Cardiac fibroblast (primary cell): ENCODE results near the gene C14orf119.

Experiments
- DNase-seq, 2 donors: peaks; one replicate each; pipeline versions ENCODE4 v3.0.0 to v3.0.0-alpha.2; 2010; ENCODE audit warnings: low read depth in 2 of 2
- H3K4me3 ChIP-seq, 2 donors: replicated peaks in 1 of 2; 1 replicate in 1 of 2; 2 replicates in 1 of 2; pipeline ENCODE4 v1.5.1; 2011; ENCODE audit warnings: low read depth in 2 of 2, low read length in 2 of 2, mild to moderate bottlenecking in 2 of 2, moderate library complexity in 1 of 2
- TF ChIP-seq, protein P1 (sequence below): IDR thresholded peaks from one replicate; pipeline ENCODE4 v1.5.1; 2011; ENCODE audit warnings: low read depth, mild to moderate bottlenecking, low read length, inconsistent platforms

C14orf119 gene

GRCh38 chr14:23097786-23098185, 2.5 kb downstream of the C14orf119 start:
- no peak for DNase-seq
- H3K4me3 ChIP-seq, result no peak overlapping the region
- TF ChIP-seq, protein P1, sequence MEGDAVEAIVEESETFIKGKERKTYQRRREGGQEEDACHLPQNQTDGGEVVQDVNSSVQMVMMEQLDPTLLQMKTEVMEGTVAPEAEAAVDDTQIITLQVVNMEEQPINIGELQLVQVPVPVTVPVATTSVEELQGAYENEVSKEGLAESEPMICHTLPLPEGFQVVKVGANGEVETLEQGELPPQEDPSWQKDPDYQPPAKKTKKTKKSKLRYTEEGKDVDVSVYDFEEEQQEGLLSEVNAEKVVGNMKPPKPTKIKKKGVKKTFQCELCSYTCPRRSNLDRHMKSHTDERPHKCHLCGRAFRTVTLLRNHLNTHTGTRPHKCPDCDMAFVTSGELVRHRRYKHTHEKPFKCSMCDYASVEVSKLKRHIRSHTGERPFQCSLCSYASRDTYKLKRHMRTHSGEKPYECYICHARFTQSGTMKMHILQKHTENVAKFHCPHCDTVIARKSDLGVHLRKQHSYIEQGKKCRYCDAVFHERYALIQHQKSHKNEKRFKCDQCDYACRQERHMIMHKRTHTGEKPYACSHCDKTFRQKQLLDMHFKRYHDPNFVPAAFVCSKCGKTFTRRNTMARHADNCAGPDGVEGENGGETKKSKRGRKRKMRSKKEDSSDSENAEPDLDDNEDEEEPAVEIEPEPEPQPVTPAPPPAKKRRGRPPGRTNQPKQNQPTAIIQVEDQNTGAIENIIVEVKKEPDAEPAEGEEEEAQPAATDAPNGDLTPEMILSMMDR, result no peak

DNA sequence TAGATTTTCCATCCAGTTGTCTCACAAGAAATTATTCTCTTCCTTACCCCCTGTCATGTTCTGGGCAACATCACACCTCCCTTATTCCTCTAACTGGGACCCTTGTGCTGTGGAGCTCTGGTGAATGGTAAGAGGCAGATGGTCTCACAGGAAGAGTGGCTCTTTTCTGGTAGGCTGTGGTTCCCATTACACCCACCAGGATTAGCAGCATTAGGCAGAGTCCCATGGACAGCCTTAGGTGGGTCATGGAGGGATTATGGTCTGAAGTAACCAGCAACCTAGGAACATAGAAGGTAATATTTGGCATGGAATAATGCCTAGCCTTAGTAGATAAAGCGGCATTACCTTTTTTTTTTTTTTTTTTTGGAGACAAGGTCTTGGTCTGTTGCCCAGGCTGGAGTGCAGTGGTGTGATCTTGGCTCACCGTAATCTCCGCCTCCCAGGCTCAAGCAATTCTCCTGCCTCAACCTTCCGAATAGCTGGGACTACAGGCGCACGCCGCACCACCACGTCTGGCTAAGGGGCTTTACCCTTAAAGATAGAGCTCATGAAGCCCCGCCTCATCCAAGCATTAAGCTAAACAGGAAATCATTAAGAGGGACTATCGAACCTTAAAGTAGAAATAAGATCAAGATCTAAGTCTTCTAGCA, 4.0 kb downstream of the C14orf119 start:
- no peak for DNase-seq
- TF ChIP-seq, protein P1, result no peak
- no peak overlapping the region for H3K4me3 ChIP-seq

- TF ChIP-seq, protein P1, result no peak
- H3K4me3 ChIP-seq, result no peak overlapping the region
- no peak for DNase-seq
Observed at GRCh38 chr14:23101213-23101970, 6.1 kb downstream of the C14orf119 start.

DNA sequence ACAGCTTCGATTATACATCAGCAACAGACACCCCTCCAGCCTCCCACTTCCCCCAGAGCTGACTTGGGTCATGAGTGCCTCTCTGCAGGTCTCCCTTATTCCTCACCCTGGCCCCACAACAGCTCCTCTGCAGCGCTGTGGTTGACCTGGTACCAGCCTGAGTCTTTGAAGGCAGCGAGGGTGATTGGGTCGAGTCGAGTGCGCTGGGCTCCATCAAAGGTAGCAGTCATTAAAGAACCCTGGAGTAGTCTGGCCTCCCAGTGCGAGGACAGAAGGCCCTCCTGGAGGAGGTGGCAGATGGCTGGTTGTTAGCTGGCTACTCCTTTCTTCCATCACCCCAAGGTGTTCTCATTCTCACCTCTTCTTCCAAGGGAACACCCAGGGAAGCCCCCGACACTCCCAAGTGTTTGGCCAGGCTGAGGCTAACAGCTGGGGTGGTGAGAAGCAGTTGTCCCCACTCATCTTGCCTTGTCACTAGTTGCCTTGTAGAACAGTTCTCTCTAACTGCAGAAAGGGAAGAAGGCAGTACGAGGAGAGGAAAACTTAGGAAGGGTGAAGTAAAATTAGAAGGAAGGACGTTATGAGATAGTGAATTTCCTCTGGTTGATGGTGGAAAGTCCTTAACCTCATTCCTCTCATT, 6.8 kb downstream of the C14orf119 start:
- DNase-seq, result no peak
- TF ChIP-seq, protein P1, result no peak
- no peak overlapping the region for H3K4me3 ChIP-seq

- no peak for DNase-seq
- TF ChIP-seq, protein P1, result no peak
- no peak overlapping the region for H3K4me3 ChIP-seq
Observed at GRCh38 chr14:23102801-23103200, 7.5 kb downstream of the C14orf119 start.

GRCh38 chr14:23103581-23103980, 8.3 kb downstream of the C14orf119 start:
- TF ChIP-seq, protein P1, result no peak
- H3K4me3 ChIP-seq, result no peak overlapping the region
- DNase-seq, result no peak
